SU-DHL-6 (cell line): ENCODE measurements around the gene CCDC63.

Experiments
- EZH2phosphoT487 ChIP-seq: fragments of 200-600 bp; sonication (generic), shearing (Covaris generic); conservative IDR thresholded peaks from 2 replicates; pipeline ENCODE4 v1.6.1; 2018; ENCODE audit warnings: mild to moderate bottlenecking, antibody characterized with exemption, low read length, moderate library complexity, mixed read lengths
- TF ChIP-seq, protein P1 (sequence below): fragments of 200-600 bp; sonication (generic); IDR thresholded peaks from one replicate; pipeline ENCODE4 v1.5.1; 2017; ENCODE audit warnings: antibody characterized with exemption, mild to moderate bottlenecking, low read length, moderate library complexity; ENCODE audit not compliant: insufficient read depth, poor library complexity, severe bottlenecking

DNA sequence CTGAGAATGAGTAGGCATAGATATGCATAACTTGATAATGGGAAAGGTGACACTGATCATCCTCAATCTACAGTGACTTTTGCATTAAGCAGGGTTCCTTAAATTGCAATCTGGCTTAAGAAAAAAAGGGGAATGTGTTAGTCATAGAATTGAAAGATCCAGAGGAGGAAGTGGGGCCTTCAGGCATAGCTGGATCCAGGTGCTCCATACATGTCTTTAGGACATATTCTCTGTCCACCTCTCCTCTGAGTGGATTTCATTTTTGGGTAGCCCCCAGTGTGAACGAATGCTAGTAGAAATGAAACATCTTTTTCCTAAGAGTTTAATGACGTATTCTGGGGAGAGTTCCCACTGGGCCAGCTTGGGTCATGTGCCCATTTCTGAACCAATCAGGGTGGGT lies 27.6 kb downstream of the CCDC63 start:
- TF ChIP-seq, protein P1, sequence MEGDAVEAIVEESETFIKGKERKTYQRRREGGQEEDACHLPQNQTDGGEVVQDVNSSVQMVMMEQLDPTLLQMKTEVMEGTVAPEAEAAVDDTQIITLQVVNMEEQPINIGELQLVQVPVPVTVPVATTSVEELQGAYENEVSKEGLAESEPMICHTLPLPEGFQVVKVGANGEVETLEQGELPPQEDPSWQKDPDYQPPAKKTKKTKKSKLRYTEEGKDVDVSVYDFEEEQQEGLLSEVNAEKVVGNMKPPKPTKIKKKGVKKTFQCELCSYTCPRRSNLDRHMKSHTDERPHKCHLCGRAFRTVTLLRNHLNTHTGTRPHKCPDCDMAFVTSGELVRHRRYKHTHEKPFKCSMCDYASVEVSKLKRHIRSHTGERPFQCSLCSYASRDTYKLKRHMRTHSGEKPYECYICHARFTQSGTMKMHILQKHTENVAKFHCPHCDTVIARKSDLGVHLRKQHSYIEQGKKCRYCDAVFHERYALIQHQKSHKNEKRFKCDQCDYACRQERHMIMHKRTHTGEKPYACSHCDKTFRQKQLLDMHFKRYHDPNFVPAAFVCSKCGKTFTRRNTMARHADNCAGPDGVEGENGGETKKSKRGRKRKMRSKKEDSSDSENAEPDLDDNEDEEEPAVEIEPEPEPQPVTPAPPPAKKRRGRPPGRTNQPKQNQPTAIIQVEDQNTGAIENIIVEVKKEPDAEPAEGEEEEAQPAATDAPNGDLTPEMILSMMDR: no peak
- no peak for TF ChIP-seq EZH2phosphoT487
